LNCaP clone FGC (cell line): Measurements from ENCODE around the gene NUMA1.

Experiments
- DNase-seq: peaks from one replicate; pipeline ENCODE4 v3.0.0-alpha.2; 2011; ENCODE audit warnings: low read depth
- H3K4me3 ChIP-seq: 2 replicates; pipeline ENCODE4 v1.5.1; 2011; ENCODE audit warnings: mild to moderate bottlenecking, low read depth, low read length, control low read depth
- CTCF ChIP-seq: IDR thresholded peaks from 2 replicates; pipeline ENCODE4 v1.5.1; 2012; ENCODE audit warnings: mild to moderate bottlenecking; ENCODE audit not compliant: control insufficient read depth, insufficient read depth; ENCODE audit errors: extremely low read depth

The NUMA1 gene

GRCh38 chr11:72080326-72081183, at the start of gene NUMA1, which contains the start of gene LRRC51:
TSS of gene NUMA1 (minus strand) at chr11:72080542. CDS start at chr11:72035943, 44,599 bp downstream.
TSS of gene LRRC51 (plus strand) at chr11:72080850. CDS start at chr11:72089084, 8,234 bp downstream.
- H3K4me3 ChIP-seq = peak within 1 kb of the TSS; percentile 71
- DNase-seq = peak; percentile 100
- TF ChIP-seq CTCF = no peak

GRCh38 chr11:72129381-72129780, 49.0 kb upstream of the NUMA1 start:
- no peak for DNase-seq
- TF ChIP-seq CTCF = no peak
- H3K4me3 ChIP-seq = no peak overlapping the region

- no peak for DNase-seq
- no peak overlapping the region for H3K4me3 ChIP-seq
- TF ChIP-seq CTCF = no peak
Measured at GRCh38 chr11:72127923-72128322, 47.6 kb upstream of the NUMA1 start.

- no peak for TF ChIP-seq CTCF
- no peak for DNase-seq
- no peak overlapping the region for H3K4me3 ChIP-seq
Measured at GRCh38 chr11:72125956-72126355, 45.6 kb upstream of the NUMA1 start.

- DNase-seq = no peak
- H3K4me3 ChIP-seq = no peak overlapping the region
- TF ChIP-seq CTCF = no peak
Measured at GRCh38 chr11:72124046-72124445, 43.7 kb upstream of the NUMA1 start.

- DNase-seq = no peak
- no peak overlapping the region for H3K4me3 ChIP-seq
- TF ChIP-seq CTCF = no peak
Measured at GRCh38 chr11:72123117-72123653, 42.8 kb upstream of the NUMA1 start.
